Progenitor cell of endocrine pancreas (in vitro differentiated cells): Measurements from ENCODE around the gene AGFG1. TPM values are rescaled to one million over a fixed set of nuclear protein-coding genes. Genes with fewer than 3 reads are reported as not detected.

Source experiments
- DNase-seq: peaks from one replicate; pipeline ENCODE4 v3.0.0; 2021; ENCODE audit warnings: low spot score; ENCODE audit not compliant: unreplicated experiment
- H3K27ac Mint-ChIP-seq: 2 replicates; pipeline ENCODE4 v1.8.0; 2021; ENCODE audit warnings: mild to moderate bottlenecking, moderate library complexity, mixed read lengths
- H3K27me3 Mint-ChIP-seq: 2 replicates; pipeline ENCODE4 v1.8.0; 2021; ENCODE audit warnings: mixed read lengths
- H3K36me3 Mint-ChIP-seq: 2 replicates; pipeline ENCODE4 v1.8.0; 2022; ENCODE audit warnings: mixed read lengths; ENCODE audit not compliant: insufficient read depth
- H3K4me1 Mint-ChIP-seq: 2 replicates; pipeline ENCODE4 v1.8.0; 2021; ENCODE audit warnings: low read depth, mixed read lengths
- H3K4me3 Mint-ChIP-seq: 2 replicates; pipeline ENCODE4 v1.8.0; 2021; ENCODE audit warnings: low read depth, mild to moderate bottlenecking, moderate library complexity, mixed read lengths
- H3K9me3 Mint-ChIP-seq: 2 replicates; pipeline ENCODE4 v1.8.0; 2021; ENCODE audit warnings: low read depth, mixed read lengths
- microRNA-seq: library from miRNA; unstranded; fragments of <30 nt; microRNA quantifications from one replicate; pipeline ENCODE4 v1.1.0, GENCODE V29; 2020; ENCODE audit warnings: borderline number of aligned reads; ENCODE audit not compliant: unreplicated experiment
- total RNA-seq: library from RNA; stranded (reverse); gene quantifications from 2 replicates; pipeline ENCODE4 v1.2.1, GENCODE V29; 2021
- TF ChIP-seq, protein P1 (sequence below): fragments of 200-600 bp; sonication (generic); IDR thresholded peaks from one replicate; pipeline ENCODE4 v1.5.0; 2021; ENCODE audit warnings: antibody characterized with exemption, mild to moderate bottlenecking; ENCODE audit not compliant: unreplicated experiment

AGFG1 gene
- total RNA-seq, 1 donor from 2014 or later = 74.5 TPM

DNA sequence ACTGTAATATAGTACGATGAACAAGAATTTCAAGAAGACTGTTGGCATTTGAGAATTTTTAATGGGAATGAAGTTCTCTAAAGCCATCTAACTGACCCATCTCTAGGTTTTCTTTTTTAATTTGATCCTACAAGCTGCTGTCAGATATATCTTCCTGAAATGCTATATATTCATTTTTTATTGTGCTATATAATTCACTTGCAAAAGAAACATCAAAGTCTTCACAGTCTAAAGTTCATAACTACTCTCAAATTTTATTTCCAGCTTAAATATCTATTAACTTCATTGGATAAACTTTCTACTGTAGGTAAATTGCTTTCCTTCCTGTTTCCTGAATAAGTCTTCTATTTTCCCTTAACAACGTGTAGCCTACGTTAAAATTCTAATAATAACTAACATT, 130.4 kb downstream of the AGFG1 start:
- no peaks in the 10 kb centered on the region for H3K36me3 Mint-ChIP-seq
- peaks cover 3% of the 10 kb centered on the region for H3K27me3 Mint-ChIP-seq
- DNase-seq = no peak
- TF ChIP-seq, protein P1, sequence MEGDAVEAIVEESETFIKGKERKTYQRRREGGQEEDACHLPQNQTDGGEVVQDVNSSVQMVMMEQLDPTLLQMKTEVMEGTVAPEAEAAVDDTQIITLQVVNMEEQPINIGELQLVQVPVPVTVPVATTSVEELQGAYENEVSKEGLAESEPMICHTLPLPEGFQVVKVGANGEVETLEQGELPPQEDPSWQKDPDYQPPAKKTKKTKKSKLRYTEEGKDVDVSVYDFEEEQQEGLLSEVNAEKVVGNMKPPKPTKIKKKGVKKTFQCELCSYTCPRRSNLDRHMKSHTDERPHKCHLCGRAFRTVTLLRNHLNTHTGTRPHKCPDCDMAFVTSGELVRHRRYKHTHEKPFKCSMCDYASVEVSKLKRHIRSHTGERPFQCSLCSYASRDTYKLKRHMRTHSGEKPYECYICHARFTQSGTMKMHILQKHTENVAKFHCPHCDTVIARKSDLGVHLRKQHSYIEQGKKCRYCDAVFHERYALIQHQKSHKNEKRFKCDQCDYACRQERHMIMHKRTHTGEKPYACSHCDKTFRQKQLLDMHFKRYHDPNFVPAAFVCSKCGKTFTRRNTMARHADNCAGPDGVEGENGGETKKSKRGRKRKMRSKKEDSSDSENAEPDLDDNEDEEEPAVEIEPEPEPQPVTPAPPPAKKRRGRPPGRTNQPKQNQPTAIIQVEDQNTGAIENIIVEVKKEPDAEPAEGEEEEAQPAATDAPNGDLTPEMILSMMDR = no peak
- H3K4me1 Mint-ChIP-seq = peaks cover 7% of the 10 kb centered on the region
- peaks cover 3% of the 10 kb centered on the region for H3K9me3 Mint-ChIP-seq
- H3K27ac Mint-ChIP-seq = no peak overlapping the region
- H3K4me3 Mint-ChIP-seq = no peak overlapping the region

DNA sequence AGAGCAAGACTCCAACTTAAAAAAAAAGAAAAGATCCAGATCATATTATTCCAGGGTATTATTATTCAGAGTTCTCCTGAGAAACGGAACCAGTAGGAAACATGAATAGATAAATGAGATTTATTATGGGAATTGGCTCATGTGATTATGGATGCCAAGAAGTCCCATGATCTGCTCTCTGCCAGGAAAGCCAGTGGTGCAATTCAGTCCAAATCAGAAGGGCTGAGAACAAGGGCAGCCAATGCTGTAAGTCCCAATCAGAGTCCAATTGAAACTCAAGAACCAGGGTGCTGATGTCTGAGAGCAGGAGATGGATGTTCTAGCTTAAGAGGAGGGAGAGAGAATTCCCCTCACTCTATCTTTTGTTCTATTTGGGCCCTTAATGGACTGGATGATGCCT, 134.5 kb downstream of the AGFG1 start:
- H3K27ac Mint-ChIP-seq = no peak overlapping the region
- peaks cover 3% of the 10 kb centered on the region for H3K9me3 Mint-ChIP-seq
- no peaks in the 10 kb centered on the region for H3K36me3 Mint-ChIP-seq
- no peak overlapping the region for H3K4me3 Mint-ChIP-seq
- no peaks in the 10 kb centered on the region for H3K4me1 Mint-ChIP-seq
- DNase-seq = no peak
- peaks cover 3% of the 10 kb centered on the region for H3K27me3 Mint-ChIP-seq
- TF ChIP-seq, protein P1 = no peak

- TF ChIP-seq, protein P1 = no peak
- H3K36me3 Mint-ChIP-seq = no peaks in the 10 kb centered on the region
- H3K4me1 Mint-ChIP-seq = no peaks in the 10 kb centered on the region
- H3K4me3 Mint-ChIP-seq = no peak overlapping the region
- H3K27me3 Mint-ChIP-seq = peaks cover 3% of the 10 kb centered on the region
- H3K27ac Mint-ChIP-seq = no peak overlapping the region
- no peak for DNase-seq
- H3K9me3 Mint-ChIP-seq = no peaks in the 10 kb centered on the region
Measured at GRCh38 chr2:227607941-227608340, 136.0 kb downstream of the AGFG1 start.

DNA sequence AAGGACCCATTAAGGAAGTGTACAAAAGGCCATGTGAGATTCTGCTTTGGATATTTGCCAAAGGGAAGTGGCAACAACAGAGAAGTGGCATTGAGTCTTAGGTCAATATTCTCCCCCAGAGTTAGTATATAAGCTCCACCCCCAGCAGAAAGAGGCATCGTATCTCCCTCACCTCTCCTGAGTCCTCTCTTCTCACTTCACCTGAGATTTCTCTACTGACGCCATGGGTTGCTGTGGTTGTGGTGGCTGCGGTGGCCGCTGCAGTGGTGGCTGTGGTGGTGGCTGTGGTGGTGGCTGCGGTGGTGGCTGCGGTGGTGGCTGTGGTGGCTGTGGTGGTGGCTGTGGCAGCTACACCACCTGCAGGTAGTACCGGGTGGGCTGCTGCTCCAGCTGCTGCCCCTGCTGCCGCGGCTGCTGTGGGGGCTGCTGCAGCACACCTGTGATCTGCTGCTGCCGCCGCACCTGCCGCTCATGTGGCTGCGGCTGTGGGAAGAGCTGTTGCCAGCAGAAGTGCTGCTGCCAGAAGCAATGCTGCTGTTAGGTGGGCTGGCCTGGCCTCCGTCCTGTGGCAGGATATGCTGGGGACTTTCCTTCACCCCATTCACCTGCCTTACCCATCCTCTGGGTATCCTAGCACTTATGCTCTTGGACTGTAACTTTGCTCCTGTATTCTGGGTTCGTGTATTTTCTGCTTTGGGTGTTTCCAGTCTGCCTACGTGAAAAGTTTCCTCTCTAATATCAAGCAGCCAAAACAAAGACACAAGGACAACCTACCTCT, 136.8 kb downstream of the AGFG1 start:
- peaks cover 3% of the 10 kb centered on the region for H3K27me3 Mint-ChIP-seq
- no peaks in the 10 kb centered on the region for H3K4me1 Mint-ChIP-seq
- TF ChIP-seq, protein P1 = no peak
- no peaks in the 10 kb centered on the region for H3K9me3 Mint-ChIP-seq
- no peak for DNase-seq
- no peak overlapping the region for H3K27ac Mint-ChIP-seq
- no peaks in the 10 kb centered on the region for H3K36me3 Mint-ChIP-seq
- H3K4me3 Mint-ChIP-seq = no peak overlapping the region

DNA sequence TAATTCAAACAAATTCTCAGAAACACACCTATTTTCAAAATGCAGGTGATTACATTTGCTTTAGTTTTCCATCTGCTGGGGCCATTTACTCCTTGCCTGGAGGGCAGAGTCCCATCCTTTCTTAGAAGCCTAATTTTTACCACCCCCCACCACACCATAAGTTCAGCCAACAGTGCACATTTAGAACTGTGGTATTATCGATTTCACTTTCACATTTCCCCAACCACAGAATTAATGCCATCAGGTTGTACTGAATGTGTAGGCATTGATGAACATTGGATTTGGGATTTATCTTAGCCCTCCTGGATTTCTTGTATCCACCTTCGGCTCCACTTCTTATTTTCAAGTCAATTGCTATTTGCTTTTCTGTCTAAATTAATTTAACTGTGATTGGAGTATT, 138.2 kb downstream of the AGFG1 start:
- no peak for DNase-seq
- Mint-ChIP-seq H3K9me3 (no peaks in the 10 kb centered on the region), H3K4me3 (no peak overlapping the region), H3K27me3 (peaks cover 3% of the 10 kb centered on the region), H3K27ac (no peak overlapping the region), H3K36me3 (no peaks in the 10 kb centered on the region), H3K4me1 (no peaks in the 10 kb centered on the region)
- TF ChIP-seq, protein P1 = no peak

Small RNAs within 50 kb of the gene (microRNA-seq; reads per million reads assigned to microRNA genes)
- not detected for gene MIR5703

Other genes with a start within 250 kb of the AGFG1 start
- gene MFF, start 146.9 kb upstream of the AGFG1 start, total RNA-seq = 84.8 and 94.7 TPM in 2 replicates
- not detected in 2 replicates for gene TM4SF20, start 92.8 kb upstream of the AGFG1 start, total RNA-seq
- not detected in 2 replicates for gene SCYGR1, start 84.2 kb upstream of the AGFG1 start, total RNA-seq
- not detected in 2 replicates for gene SCYGR2, start 126.7 kb downstream of the AGFG1 start, total RNA-seq
- not detected in 2 replicates for gene SCYGR3, start 142.7 kb downstream of the AGFG1 start, total RNA-seq
- gene SCYGR4, start 145.3 kb downstream of the AGFG1 start, total RNA-seq = not detected in 2 replicates
- gene SCYGR5, start 194.6 kb downstream of the AGFG1 start, total RNA-seq = not detected in 2 replicates
- 34.3 and 36.4 TPM in 2 replicates for gene SLC19A3, start 245.9 kb downstream of the AGFG1 start, total RNA-seq